GM19328 (cell line): ENCODE measurements around the gene ACRV1.
"Not testable (repeated sequence)": the region's sequence is repeated elsewhere in the genome, so short reads cannot be mapped to it uniquely, and the experiment has no call there.

ENCODE experiments used
- ATAC-seq: cut with Tn5 transposase; IDR thresholded peaks from one replicate; pipeline ENCODE4 v1.9.1; 2021; ENCODE audit warnings: mild to moderate bottlenecking, moderate library complexity; ENCODE audit not compliant: unreplicated experiment

ACRV1 gene

GRCh38 chr11:125680747-125681146 lies at the start of gene ACRV1:
Gene ACRV1, minus strand, starts transcription at chr11:125680847. Its CDS starts 67 bp downstream, at chr11:125680780.
- ATAC-seq, result no peak

- no peak for ATAC-seq
These were observed 48.3 kb upstream of the ACRV1 start for GRCh38 chr11:125728969-125729368.

- ATAC-seq, result no peak
These were observed 43.5 kb upstream of the ACRV1 start for GRCh38 chr11:125724125-125724524.

- ATAC-seq, result no peak
These were observed 40.1 kb upstream of the ACRV1 start for GRCh38 chr11:125720781-125721180.

- ATAC-seq, result not testable (repeated sequence)
These were observed 24.0 kb upstream of the ACRV1 start for GRCh38 chr11:125704686-125705085.

- no peak for ATAC-seq
These were observed 21.4 kb upstream of the ACRV1 start for GRCh38 chr11:125701858-125702621.

GRCh38 chr11:125701018-125701610 lies 20.5 kb upstream of the ACRV1 start:
- ATAC-seq, result no peak

GRCh38 chr11:125694951-125695350 lies 14.3 kb upstream of the ACRV1 start:
- ATAC-seq, result no peak

- ATAC-seq, result no peak
These were observed 12.2 kb upstream of the ACRV1 start for GRCh38 chr11:125692887-125693286.

- no peak for ATAC-seq
These were observed 9.4 kb upstream of the ACRV1 start for GRCh38 chr11:125690006-125690405.

- no peak for ATAC-seq
These were observed 8.7 kb upstream of the ACRV1 start for GRCh38 chr11:125689274-125689859.

- ATAC-seq, result no peak
These were observed 8.0 kb upstream of the ACRV1 start for GRCh38 chr11:125688632-125689031.

- no peak for ATAC-seq
These were observed 7.4 kb upstream of the ACRV1 start for GRCh38 chr11:125688066-125688465.

GRCh38 chr11:125685228-125685627 lies 4.6 kb upstream of the ACRV1 start:
- ATAC-seq, result no peak

- no peak for ATAC-seq
These were observed 810 bp downstream of the ACRV1 start for GRCh38 chr11:125679837-125680236.

GRCh38 chr11:125679397-125679796 lies 1.2 kb downstream of the ACRV1 start:
- no peak for ATAC-seq

GRCh38 chr11:125675196-125675595 lies 5.5 kb downstream of the ACRV1 start:
- no peak for ATAC-seq

- no peak for ATAC-seq
These were observed 6.4 kb downstream of the ACRV1 start for GRCh38 chr11:125674210-125674609.

- no peak for ATAC-seq
These were observed 9.1 kb downstream of the ACRV1 start for GRCh38 chr11:125671561-125671960.

GRCh38 chr11:125670172-125670571 lies 10.5 kb downstream of the ACRV1 start:
- no peak for ATAC-seq

- no peak for ATAC-seq
These were observed 13.5 kb downstream of the ACRV1 start for GRCh38 chr11:125667151-125667550.

- no peak for ATAC-seq
These were observed 16.7 kb downstream of the ACRV1 start for GRCh38 chr11:125663910-125664309.
